Astrocyte (in vitro differentiated cells and primary cell): Measurements from ENCODE around the gene NUP50. TPM values are rescaled to one million over a fixed set of nuclear protein-coding genes. Genes with fewer than 3 reads are reported as not detected.

ENCODE experiments used
- DNase-seq: peaks from one replicate; pipeline ENCODE4 v3.0.0-alpha.2; 2010; ENCODE audit warnings: low read depth
- FAIRE-seq: peaks from 2 replicates; lab custom pipeline; 2011; peaks lifted over from hg19 to GRCh38; lab: Jason Lieb, UNC
- H2AFZ ChIP-seq: 2 replicates; pipeline ENCODE4 v1.6.0; 2012; ENCODE audit warnings: low read depth, low read length, inconsistent platforms
- H3K27ac ChIP-seq: 2 replicates; pipeline ENCODE4 v1.5.1; 2011; ENCODE audit warnings: low read depth, low read length, inconsistent platforms
- H3K27me3 ChIP-seq: 2 replicates; pipeline ENCODE4 v1.6.0; 2011; ENCODE audit warnings: low read length, inconsistent platforms; ENCODE audit not compliant: insufficient read depth
- H3K36me3 ChIP-seq: 2 replicates; pipeline ENCODE4 v1.5.1; 2011; ENCODE audit warnings: low read length, inconsistent platforms; ENCODE audit not compliant: insufficient read depth
- H3K4me1 ChIP-seq: 2 replicates; pipeline ENCODE4 v1.5.1; 2011; ENCODE audit warnings: low read length, inconsistent platforms; ENCODE audit not compliant: insufficient read depth
- H3K4me2 ChIP-seq: 2 replicates; pipeline ENCODE4 v1.6.0; 2012; ENCODE audit warnings: low read length, inconsistent platforms
- H3K4me3 ChIP-seq: 2 replicates; pipeline ENCODE4 v1.5.1; 2011; ENCODE audit warnings: low read depth, mild to moderate bottlenecking, low read length, inconsistent platforms; ENCODE audit not compliant: insufficient read depth
- H3K79me2 ChIP-seq: 2 replicates; pipeline ENCODE4 v1.6.0; 2012; ENCODE audit warnings: mild to moderate bottlenecking, low read length, inconsistent platforms; ENCODE audit not compliant: insufficient read depth
- H3K9ac ChIP-seq: 2 replicates; pipeline ENCODE4 v1.6.0; 2012; ENCODE audit warnings: mild to moderate bottlenecking, low read length, inconsistent platforms
- H3K9me3 ChIP-seq: 2 replicates; pipeline ENCODE4 v1.5.1; 2012; ENCODE audit warnings: low read depth, mild to moderate bottlenecking, low read length, inconsistent platforms; ENCODE audit not compliant: insufficient read depth
- H4K20me1 ChIP-seq: 2 replicates; pipeline ENCODE4 v1.6.0; 2012; ENCODE audit warnings: low read length, inconsistent platforms; ENCODE audit not compliant: insufficient read depth
- H3K27ac Mint-ChIP-seq: one replicate; pipeline ENCODE4 v1.8.0; 2021; ENCODE audit warnings: mild to moderate bottlenecking, mixed read lengths; ENCODE audit not compliant: unreplicated experiment
- H3K27me3 Mint-ChIP-seq: one replicate; pipeline ENCODE4 v1.8.0; 2021; ENCODE audit warnings: low read depth, mixed read lengths; ENCODE audit not compliant: unreplicated experiment
- H3K36me3 Mint-ChIP-seq: one replicate; pipeline ENCODE4 v1.8.0; 2021; ENCODE audit warnings: low read depth, mixed read lengths; ENCODE audit not compliant: unreplicated experiment
- H3K4me1 Mint-ChIP-seq: one replicate; pipeline ENCODE4 v1.8.0; 2021; ENCODE audit warnings: low read depth, mixed read lengths; ENCODE audit not compliant: unreplicated experiment
- H3K4me3 Mint-ChIP-seq: one replicate; pipeline ENCODE4 v1.8.0; 2021; ENCODE audit warnings: mild to moderate bottlenecking, moderate library complexity, mixed read lengths; ENCODE audit not compliant: unreplicated experiment
- H3K9me3 Mint-ChIP-seq: one replicate; pipeline ENCODE4 v1.8.0; 2021; ENCODE audit warnings: mild to moderate bottlenecking, mixed read lengths; ENCODE audit not compliant: unreplicated experiment
- EZH2 ChIP-seq: IDR thresholded peaks from 2 replicates; pipeline ENCODE4 v1.6.1; 2012; ENCODE audit warnings: mild to moderate bottlenecking, low read length, inconsistent platforms; ENCODE audit not compliant: insufficient read depth
- total RNA-seq: library from RNA; stranded (reverse); gene quantifications from 2 replicates; pipeline ENCODE4 v1.2.1, GENCODE V29; 2021
- TF ChIP-seq, protein P1 (sequence below): IDR thresholded peaks from 2 replicates; pipeline ENCODE4 v1.5.1; 2011; ENCODE audit warnings: low read depth, mild to moderate bottlenecking, inconsistent platforms, low read length, moderate library complexity; ENCODE audit not compliant: insufficient read depth

Gene NUP50
- total RNA-seq, 1 donor from 2014 or later: 56.4 TPM

DNA sequence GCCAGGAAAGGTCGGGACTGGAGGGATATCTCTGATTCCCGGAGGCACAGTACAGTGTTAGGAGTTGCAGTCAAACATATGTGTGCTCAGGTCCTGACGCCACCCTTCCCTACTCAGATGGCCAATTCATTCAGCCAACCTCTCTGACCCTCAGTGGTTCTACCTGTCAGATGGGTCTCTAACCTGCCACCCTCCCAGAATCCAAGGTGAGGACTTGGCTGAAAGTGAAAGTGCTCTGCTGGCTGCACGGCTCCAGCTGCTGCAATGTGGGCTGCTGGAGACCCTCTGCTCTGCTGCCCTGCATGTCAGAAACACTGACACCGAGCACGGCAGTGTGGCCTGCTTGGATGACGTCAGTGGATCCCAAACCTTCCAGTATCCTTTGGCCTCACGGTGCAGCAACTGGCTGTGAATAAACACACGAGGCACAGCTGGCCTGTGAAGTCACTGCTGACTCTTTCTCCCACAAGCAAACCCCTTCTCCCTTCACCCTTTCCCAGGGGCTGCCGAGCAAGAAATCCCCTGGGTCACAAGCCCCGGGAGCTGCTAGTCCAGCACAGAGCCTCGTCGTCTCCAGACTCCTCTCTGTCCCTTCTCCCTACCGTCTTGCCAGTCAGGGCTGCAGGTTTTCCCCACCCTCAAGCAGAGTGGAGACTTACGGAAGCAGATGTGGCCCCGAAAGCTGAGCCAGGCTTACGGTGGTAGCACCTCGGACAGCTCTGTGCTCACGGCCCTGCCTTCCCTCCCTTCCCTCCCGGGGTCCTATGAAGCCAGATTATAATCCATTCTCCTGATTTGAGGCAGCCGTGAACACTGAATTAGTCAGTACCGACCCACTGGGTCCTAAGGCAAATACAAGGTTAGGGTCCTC, 52.6 kb downstream of the NUP50 start:
- peaks cover 25% of the 10 kb centered on the region for H3K4me1 Mint-ChIP-seq
- Histone ChIP-seq H3K27me3 (no peaks in the 10 kb centered on the region), H3K36me3 (no peaks in the 10 kb centered on the region), H4K20me1 (peaks cover 42% of the 10 kb centered on the region), H3K4me2 (peak overlapping the region; percentile 40), H3K9me3 (no peaks in the 10 kb centered on the region), H2AFZ (no peak overlapping the region), H3K79me2 (peaks cover 25% of the 10 kb centered on the region), H3K4me1 (peaks cover 24% of the 10 kb centered on the region), H3K9ac (peak overlapping the region; percentile 45), H3K4me3 (no peak overlapping the region), H3K27ac (no peak overlapping the region)
- no peaks in the 10 kb centered on the region for H3K9me3 Mint-ChIP-seq
- FAIRE-seq: no peak
- TF ChIP-seq EZH2: no peak
- TF ChIP-seq, protein P1, sequence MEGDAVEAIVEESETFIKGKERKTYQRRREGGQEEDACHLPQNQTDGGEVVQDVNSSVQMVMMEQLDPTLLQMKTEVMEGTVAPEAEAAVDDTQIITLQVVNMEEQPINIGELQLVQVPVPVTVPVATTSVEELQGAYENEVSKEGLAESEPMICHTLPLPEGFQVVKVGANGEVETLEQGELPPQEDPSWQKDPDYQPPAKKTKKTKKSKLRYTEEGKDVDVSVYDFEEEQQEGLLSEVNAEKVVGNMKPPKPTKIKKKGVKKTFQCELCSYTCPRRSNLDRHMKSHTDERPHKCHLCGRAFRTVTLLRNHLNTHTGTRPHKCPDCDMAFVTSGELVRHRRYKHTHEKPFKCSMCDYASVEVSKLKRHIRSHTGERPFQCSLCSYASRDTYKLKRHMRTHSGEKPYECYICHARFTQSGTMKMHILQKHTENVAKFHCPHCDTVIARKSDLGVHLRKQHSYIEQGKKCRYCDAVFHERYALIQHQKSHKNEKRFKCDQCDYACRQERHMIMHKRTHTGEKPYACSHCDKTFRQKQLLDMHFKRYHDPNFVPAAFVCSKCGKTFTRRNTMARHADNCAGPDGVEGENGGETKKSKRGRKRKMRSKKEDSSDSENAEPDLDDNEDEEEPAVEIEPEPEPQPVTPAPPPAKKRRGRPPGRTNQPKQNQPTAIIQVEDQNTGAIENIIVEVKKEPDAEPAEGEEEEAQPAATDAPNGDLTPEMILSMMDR: no peak
- H3K36me3 Mint-ChIP-seq: no peaks in the 10 kb centered on the region
- H3K27me3 Mint-ChIP-seq: no peaks in the 10 kb centered on the region
- peak; percentile 31 for DNase-seq
- H3K4me3 Mint-ChIP-seq: no peak overlapping the region
- peak overlapping the region; percentile 41 for H3K27ac Mint-ChIP-seq

DNA sequence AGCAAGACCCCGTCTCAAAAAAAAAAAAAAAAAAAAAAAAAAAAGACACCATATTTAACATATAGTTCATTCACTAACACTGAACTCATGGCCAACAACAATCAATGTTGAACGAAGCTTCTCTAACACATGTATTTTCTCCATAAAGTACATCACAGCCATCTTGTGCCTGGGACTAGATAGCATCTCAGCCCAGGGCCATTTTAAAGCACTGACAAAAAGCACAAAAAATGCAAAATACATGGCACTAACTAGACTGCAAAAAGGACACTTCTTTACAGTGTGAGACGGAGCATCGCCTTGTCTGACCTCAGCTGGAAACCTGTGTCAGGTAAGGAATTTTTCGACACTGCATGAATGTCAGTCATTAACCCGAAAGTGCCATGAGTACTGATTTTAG, 53.6 kb downstream of the NUP50 start:
- no peak for DNase-seq
- Mint-ChIP-seq H3K9me3 (no peaks in the 10 kb centered on the region), H3K36me3 (no peaks in the 10 kb centered on the region), H3K27me3 (no peaks in the 10 kb centered on the region), H3K27ac (no peak overlapping the region), H3K4me3 (no peak overlapping the region), H3K4me1 (peaks cover 17% of the 10 kb centered on the region)
- Histone ChIP-seq H3K27ac (no peak overlapping the region), H3K79me2 (peaks cover 25% of the 10 kb centered on the region), H2AFZ (no peak overlapping the region), H3K27me3 (no peaks in the 10 kb centered on the region), H3K9ac (no peak overlapping the region), H3K36me3 (no peaks in the 10 kb centered on the region), H3K9me3 (no peaks in the 10 kb centered on the region), H3K4me2 (no peak overlapping the region), H3K4me3 (no peak overlapping the region), H4K20me1 (peaks cover 42% of the 10 kb centered on the region), H3K4me1 (peaks cover 14% of the 10 kb centered on the region)
- no peak for FAIRE-seq
- no peak for TF ChIP-seq EZH2
- TF ChIP-seq, protein P1: no peak

DNA sequence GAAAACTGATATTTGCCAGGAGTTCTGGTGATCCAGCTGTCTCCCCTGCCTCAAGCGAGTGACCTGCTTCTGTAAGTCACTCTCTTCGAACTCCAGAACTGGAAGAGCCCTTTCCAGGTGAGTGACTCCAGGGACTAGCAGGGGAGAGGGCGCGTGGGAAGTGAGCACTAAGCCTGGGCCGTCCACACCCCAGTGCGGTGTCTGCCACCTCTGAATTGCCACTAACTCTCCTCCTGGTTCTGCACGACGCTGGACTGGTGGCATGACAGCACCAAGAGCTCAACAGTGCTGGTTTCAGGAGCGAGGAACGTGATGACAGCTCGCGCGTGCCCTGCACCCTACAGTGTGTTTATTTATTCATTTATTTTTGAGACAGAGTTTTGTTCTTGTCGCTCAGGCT, 54.1 kb downstream of the NUP50 start:
- H3K36me3 ChIP-seq: no peaks in the 10 kb centered on the region
- peaks cover 16% of the 10 kb centered on the region for H3K4me1 Mint-ChIP-seq
- FAIRE-seq (no peak), DNase-seq (no peak)
- H3K9me3 Mint-ChIP-seq: no peaks in the 10 kb centered on the region
- H3K27ac Mint-ChIP-seq: no peak overlapping the region
- H3K9me3 ChIP-seq: no peaks in the 10 kb centered on the region
- H3K79me2 ChIP-seq: peaks cover 25% of the 10 kb centered on the region
- H3K4me2 ChIP-seq: no peak overlapping the region
- no peak overlapping the region for H3K4me3 ChIP-seq
- H3K27me3 ChIP-seq: no peaks in the 10 kb centered on the region
- peaks cover 10% of the 10 kb centered on the region for H3K4me1 ChIP-seq
- TF ChIP-seq EZH2: no peak
- TF ChIP-seq, protein P1: no peak
- H3K36me3 Mint-ChIP-seq: no peaks in the 10 kb centered on the region
- H3K9ac ChIP-seq: no peak overlapping the region
- H3K27me3 Mint-ChIP-seq: no peaks in the 10 kb centered on the region
- H3K27ac ChIP-seq: no peak overlapping the region
- no peak overlapping the region for H2AFZ ChIP-seq
- no peak overlapping the region for H3K4me3 Mint-ChIP-seq
- H4K20me1 ChIP-seq: peaks cover 44% of the 10 kb centered on the region
